Testis (tissue), 3 donors: ENCODE results near the gene IL4I1. TPM values are rescaled to one million over a fixed set of nuclear protein-coding genes. Genes with fewer than 3 reads are reported as not detected.

Experiments
- DNase-seq: peaks from one replicate; pipeline ENCODE4 v3.0.0-alpha.2; 2019
- H3K27ac ChIP-seq, 2 donors: fragments of 200-600 bp; sonication (generic); one replicate each; pipeline ENCODE4 v1.5.1; 2019
- H3K27me3 ChIP-seq: fragments of 200-600 bp; sonication (generic); one replicate; pipeline ENCODE4 v1.5.1; 2019
- H3K36me3 ChIP-seq: fragments of 200-600 bp; sonication (generic); one replicate; pipeline ENCODE4 v1.5.1; 2017; ENCODE audit warnings: low read depth; ENCODE audit errors: missing control alignments
- H3K4me1 ChIP-seq: fragments of 200-600 bp; sonication (generic); one replicate; pipeline ENCODE4 v1.5.1; 2019
- H3K4me3 ChIP-seq, 2 donors: fragments of 200-600 bp; sonication (generic); one replicate each; pipeline ENCODE4 v1.5.1; 2017 to 2019
- H3K9me3 ChIP-seq: fragments of 200-600 bp; sonication (generic); one replicate; pipeline ENCODE4 v1.5.1; 2017
- CTCF ChIP-seq, 3 experiments: fragments of 450-650 bp in 2 of 3; fragments of 200-600 bp in 1 of 3; sonication (generic) in 1 of 3; IDR thresholded peaks; one replicate each; pipeline ENCODE4 v1.5.1; 2016 to 2019; ENCODE audit warnings: antibody characterized with exemption in 3 of 3, mild to moderate bottlenecking in 2 of 3, moderate library complexity in 1 of 3
- POLR2A ChIP-seq: fragments of 450-650 bp; IDR thresholded peaks from one replicate; pipeline ENCODE4 v1.6.1; 2017; ENCODE audit warnings: antibody characterized with exemption, mild to moderate bottlenecking, moderate library complexity
- WGBS, 2 donors: methylation state at CpG; one replicate each; pipeline ENCODE4 v1.1.5; 2018; 5-methylcytosine and 5-hydroxymethylcytosine counted together
- intact Hi-C: fragments of 100-400 bp; cut with DNase I; formaldehyde crosslinking; loops from one replicate; pipeline ENCODE4 v1.15.1; 2023; ENCODE audit warnings: low total_unique reads
- polyA plus RNA-seq: library from polyadenylated mRNA; stranded (reverse); fragments of 350-450 nt; fragmentation: Illumina TruSeq; extraction: RNeasy Lipid Tissue Mini Kit (QIAGEN cat#74804); gene quantifications from one replicate; pipeline ENCODE4 v1.2.3, GENCODE V29; 2014; ENCODE audit warnings: low read depth, low replicate concordance; ENCODE audit not compliant: insufficient read depth
- total RNA-seq, 2 donors: library from RNA; depleted of rRNA; stranded (reverse); fragments of >200 nt; gene quantifications; one replicate each; pipeline ENCODE4 v1.2.3, GENCODE V29; 2016

IL4I1 gene
- total and polyA plus RNA-seq, 3 donors from 2014 or later: 17.1 to 61.9 (median 20.4) TPM

- Histone ChIP-seq H3K4me1 (peaks cover 14% of the 10 kb centered on the region), H3K36me3 (no peaks in the 10 kb centered on the region), H3K4me3 (no peak overlapping the region), H3K27ac (no peak overlapping the region), H3K9me3 (no peaks in the 10 kb centered on the region), H3K27me3 (no peaks in the 10 kb centered on the region)
- intact Hi-C loops: no loop called here
- TF ChIP-seq CTCF (IDR thresholded peaks at IDR 0.05) (no peak), POLR2A (no peak)
- 90 to 92% methylated on average over 5 of the region's 5 CpGs for WGBS, 2 donors
- DNase-seq: no peak
Observed at GRCh38 chr19:49932041-49932451, 35.4 kb upstream of the IL4I1 start.

- no peak for DNase-seq
- Histone ChIP-seq H3K4me3 (no peak overlapping the region), H3K27me3 (no peaks in the 10 kb centered on the region), H3K27ac (peak overlapping the region in 1 of 2 donors; percentile 93), H3K36me3 (no peaks in the 10 kb centered on the region), H3K9me3 (no peaks in the 10 kb centered on the region), H3K4me1 (peaks cover 14% of the 10 kb centered on the region)
- TF ChIP-seq POLR2A (no peak), CTCF (IDR thresholded peaks at IDR 0.05) (no peak)
- intact Hi-C loops: no loop called here
- WGBS, 2 donors: 82 to 91% methylated on average over 7 of the region's 7 CpGs
Observed at GRCh38 chr19:49931293-49932040, 34.8 kb upstream of the IL4I1 start.

GRCh38 chr19:49930483-49931011, 33.9 kb upstream of the IL4I1 start:
- Histone ChIP-seq H3K27me3 (no peaks in the 10 kb centered on the region), H3K4me3 (peak overlapping the region; percentile 86 to 98), H3K9me3 (no peaks in the 10 kb centered on the region), H3K27ac (peak overlapping the region; percentile 93 to 96), H3K4me1 (peaks cover 14% of the 10 kb centered on the region), H3K36me3 (no peaks in the 10 kb centered on the region)
- DNase-seq: no peak
- intact Hi-C loops: no loop called here
- TF ChIP-seq POLR2A: no peak
- TF ChIP-seq CTCF (IDR thresholded peaks at IDR 0.05): no peak
- 34 to 43% methylated on average over 12 to 15 of the region's 15 CpGs for WGBS, 2 donors

- 2 to 3% methylated on average over 27 to 43 of the region's 43 CpGs for WGBS, 2 donors
- intact Hi-C loops: no loop called here
- peak; percentile 95 for DNase-seq
- H3K4me1 ChIP-seq: peaks cover 15% of the 10 kb centered on the region
- TF ChIP-seq CTCF (IDR thresholded peaks at IDR 0.05) (no peak), POLR2A (no peak)
- peak overlapping the region; percentile 86 to 98 for H3K4me3 ChIP-seq
- H3K27me3 ChIP-seq: no peaks in the 10 kb centered on the region
- H3K27ac ChIP-seq: peak overlapping the region; percentile 93 to 96
- H3K9me3 ChIP-seq: no peaks in the 10 kb centered on the region
- H3K36me3 ChIP-seq: no peaks in the 10 kb centered on the region
Observed at GRCh38 chr19:49929611-49930482, 33.2 kb upstream of the IL4I1 start.
